Activated T-helper 9 cell treated with anti-CD3 and anti-CD28 coated beads, Interleukin-2, amount 50 U/mL, for 16 hours (primary cell): Measurements from ENCODE around the gene ANK2.
"Not testable (repeated sequence)": the region's sequence is repeated elsewhere in the genome, so short reads cannot be mapped to it uniquely, and the experiment has no call there.

Experiments
- DNase-seq: peaks from one replicate; pipeline ENCODE4 v3.0.0-alpha.2; 2020; ENCODE audit warnings: low read depth

Gene ANK2

DNA sequence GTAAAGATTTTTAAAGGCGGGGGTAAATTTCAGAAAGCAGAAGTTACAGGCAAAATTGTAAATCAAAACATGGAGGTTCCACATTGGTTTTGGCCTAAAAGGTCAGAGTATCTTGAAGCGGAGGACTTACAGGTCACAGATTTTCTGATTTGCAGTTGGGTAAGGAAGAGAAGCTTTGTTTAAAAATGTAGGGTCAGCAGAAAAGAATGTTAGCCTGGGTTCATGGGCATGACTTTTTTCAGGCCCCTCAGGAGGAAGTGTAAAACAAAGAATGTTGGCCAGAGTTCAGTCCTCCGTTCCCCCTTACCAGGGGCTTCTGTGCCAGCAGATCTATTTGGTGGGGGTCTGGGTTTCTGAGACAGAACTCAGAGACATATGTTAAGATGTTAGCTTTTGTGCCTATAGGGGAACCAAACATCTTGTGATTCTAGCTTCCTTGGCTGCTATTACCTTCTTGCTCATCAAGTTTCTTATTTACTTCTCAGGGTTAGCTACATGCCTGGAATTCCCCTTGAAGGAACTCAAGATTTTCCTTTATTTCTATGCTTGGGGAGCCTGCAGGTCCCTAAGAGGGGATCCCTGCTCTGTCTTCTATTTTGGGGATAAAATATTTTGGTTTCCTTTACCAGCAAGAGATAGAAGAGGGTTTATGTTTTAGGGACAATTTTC lies 160.3 kb downstream of the ANK2 start:
- DNase-seq: no peak

DNA sequence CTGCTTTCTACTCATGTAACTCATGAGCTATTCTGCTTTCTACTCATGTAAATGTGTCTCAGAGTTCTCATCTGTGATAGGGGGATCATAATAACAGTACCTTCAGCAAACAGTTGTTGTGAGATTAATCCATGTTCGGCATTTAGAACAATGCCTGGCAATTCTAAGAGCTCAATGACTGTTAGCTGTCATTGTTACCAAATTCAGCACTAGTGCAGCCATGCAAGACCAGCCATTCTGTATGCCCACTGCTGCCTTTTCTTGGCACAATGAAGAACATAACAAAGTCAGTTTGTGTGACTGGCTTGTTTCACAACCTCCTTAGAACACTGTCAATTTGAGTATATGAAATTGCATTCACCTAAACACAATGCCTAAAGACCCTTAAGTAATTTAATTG lies 163.2 kb downstream of the ANK2 start:
- DNase-seq: no peak

DNA sequence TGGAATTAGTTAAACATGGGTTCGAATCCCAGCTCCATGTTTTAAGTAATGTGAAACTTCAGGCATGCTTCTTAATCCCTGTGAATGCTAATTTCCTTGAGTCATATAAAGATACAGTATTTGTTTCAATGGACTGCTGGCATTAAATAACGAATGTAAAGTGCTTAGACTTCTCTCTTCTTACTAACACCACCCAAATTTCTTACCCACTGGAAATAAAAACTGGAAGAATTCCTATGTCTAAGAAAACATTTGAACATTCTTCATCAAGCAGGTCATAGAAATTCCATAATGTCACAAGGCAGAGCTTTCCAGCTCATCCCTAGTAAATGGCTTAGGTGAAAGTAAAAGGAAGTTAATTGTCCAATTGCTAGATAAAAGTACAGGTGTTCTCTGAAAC lies 172.5 kb downstream of the ANK2 start:
- DNase-seq: no peak

DNA sequence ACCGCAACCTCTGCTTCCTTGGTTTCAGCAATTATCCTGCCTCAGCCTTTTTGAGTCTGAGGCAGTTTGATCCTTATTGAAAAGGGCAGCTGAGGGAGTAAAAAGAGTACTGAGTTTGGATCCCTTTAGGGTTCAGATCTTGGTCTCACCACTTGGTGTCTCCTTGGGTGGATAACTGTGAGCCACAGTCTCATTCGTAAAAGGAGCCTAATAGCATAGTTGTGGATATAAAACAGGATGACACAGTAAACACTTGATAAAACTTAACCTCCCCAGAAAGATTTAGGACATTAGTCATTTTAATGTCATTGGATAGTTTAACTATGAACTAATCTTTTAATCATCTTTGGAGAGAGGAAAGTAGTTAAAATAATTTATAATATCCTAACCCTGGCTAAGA lies 173.0 kb downstream of the ANK2 start:
- no peak for DNase-seq

DNA sequence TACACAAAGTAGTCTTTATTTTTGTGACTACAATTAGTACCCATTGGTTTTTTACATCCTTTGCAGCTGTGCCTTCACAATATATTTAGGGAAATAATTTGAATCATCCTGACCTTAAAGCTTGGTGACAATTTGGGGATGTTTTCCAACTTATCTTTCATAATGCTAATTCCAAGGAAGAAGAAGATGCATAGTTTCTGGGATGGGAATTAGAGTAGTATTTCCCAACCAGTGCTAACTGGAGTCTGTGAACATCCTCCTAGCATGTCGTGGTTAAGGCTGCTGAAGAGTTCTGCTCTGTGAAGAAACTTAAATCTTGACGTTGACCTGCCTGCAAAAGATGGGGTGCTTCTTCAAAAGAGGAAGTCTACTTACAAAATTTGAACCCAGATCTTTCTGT lies 173.5 kb downstream of the ANK2 start:
- DNase-seq: no peak

DNA sequence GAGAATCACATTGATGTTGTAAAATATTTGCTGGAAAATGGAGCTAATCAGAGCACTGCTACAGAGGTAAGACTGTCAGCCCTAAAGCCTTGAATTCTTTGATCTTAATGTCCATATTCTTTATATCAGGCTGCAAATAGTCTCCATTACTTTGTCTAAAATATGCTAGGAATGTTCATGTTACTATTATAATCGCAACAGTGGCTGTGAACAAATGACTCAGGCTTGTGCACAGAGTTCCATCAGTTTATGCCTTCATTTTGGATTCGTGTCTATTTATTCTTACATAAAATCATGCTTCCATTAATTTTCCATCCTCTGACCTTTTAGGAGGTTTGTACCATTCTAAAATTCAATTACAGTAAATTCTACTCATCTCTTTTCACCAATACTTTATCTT lies 182.7 kb downstream of the ANK2 start:
- DNase-seq: no peak

DNA sequence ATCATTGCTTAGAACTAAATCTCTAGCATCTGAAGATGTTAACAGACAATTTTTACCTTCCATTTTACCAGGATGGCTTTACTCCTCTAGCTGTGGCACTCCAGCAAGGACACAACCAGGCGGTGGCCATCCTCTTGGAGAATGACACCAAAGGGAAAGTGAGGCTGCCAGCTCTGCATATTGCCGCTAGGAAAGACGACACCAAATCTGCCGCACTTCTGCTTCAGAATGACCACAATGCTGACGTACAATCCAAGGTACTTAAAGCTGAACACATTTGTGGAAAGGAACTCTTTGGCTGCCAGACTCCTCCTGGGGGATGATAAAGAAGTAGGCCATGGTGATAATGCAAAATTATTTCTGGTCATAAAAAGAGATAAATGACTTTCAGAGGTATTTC lies 187.5 kb downstream of the ANK2 start:
- no peak for DNase-seq

DNA sequence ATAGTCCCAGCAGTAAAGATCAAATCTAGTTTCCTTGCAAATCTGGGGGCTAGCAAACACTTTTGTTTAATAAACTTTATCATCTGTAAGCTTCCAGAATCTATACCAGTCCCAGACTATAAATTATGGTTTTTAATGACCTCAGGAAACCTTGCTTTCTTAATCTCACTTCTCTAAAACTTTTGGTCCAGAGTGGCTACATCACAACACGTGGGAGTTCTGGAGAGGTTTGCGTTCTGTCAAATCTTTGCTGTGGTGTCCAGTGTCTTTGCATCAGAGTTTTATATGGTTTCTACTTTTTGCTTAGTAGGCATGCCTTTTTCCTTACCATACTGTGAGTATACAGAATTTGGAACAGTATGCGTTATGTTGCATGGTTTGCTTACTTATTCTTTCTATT lies 193.9 kb downstream of the ANK2 start:
- DNase-seq: no peak

DNA sequence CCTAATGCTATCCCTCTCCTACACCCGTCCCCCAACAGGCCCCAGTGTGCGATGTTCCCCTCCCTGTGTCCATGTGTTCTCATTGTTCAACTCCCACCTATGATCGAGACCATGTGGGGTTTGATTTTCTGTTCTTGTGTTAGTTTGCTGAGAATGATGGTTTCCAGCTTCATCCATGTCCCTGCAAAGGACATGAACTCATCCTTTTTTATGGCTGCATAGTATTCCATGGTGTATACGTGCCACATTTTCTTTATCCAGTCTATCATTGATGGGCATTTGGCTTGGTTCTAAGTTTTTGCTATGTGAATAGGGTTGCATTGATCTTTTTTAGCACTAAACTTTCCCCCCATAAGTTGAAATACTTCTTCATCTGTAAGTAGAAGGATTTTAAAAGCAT lies 195.3 kb downstream of the ANK2 start:
- DNase-seq: not testable (repeated sequence)

DNA sequence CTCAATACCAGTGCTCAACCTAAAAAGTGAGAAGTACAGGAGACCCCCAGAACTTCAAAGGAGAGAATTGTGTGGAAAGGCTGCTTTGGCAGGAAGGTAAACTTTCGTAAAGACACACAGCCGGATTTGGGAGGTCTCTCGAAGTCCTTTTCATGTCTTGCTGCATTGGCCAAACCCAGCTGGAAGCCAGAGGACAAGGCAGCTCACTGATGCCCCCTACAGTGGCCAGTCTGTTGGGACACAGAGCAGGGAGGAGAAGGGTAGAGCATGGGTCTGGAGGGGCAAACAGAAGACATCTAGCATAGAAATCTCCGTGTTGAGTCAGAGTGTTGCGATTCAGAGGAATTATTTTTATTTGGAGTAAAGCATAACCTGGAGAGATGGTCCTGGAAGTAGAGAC lies 198.9 kb downstream of the ANK2 start:
- DNase-seq: no peak

DNA sequence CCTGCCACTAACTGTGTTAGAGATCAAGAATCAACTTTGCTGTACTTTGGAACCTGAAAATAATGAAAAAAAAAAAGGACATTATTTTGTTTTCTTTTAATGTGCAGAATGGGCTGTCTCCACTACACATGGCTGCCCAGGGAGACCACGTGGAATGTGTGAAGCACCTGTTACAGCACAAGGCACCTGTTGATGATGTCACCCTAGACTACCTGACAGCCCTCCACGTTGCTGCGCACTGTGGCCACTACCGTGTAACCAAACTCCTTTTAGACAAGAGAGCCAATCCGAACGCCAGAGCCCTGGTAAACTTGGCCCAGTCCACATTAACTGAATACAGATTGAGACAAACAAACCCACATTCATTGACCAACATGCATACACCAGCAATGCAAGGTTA lies 206.2 kb downstream of the ANK2 start:
- DNase-seq: no peak

DNA sequence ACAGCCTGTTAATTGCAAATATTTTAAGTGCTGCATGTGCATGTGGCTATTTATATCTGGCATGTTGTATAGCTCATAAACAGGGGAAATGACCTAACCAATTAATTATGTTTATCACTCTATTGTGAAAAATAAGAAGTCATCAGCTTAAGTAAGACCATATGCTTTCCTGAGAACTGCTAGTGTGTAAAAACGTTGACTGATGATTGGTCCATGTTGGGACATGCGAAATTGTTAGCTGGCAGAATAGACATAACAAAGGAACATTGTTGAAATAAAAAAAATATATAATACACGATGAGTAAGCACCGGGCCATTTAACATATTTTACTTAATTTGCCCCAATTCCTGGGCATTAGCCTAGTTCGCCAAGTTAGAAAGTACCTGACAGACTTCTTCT lies 207.5 kb downstream of the ANK2 start:
- no peak for DNase-seq

DNA sequence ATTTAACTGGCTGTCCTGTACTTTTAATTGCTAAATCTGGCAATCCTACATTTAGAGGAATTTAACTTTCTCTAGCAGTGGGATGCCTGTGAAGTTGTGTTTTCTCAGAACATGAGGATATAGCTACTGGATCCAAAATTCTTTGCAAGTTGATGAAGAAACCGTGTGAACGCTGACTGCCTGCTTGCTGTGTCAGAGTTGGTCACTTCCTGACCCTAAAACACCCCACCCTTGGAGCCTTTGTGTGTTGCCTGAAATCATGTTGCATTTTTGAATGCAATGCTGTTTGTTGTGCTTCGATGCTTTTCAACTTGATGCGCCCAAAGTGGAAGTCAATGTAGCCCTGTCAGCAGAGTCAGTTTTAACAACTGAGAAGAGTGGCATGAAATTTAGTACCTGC lies 211.2 kb downstream of the ANK2 start:
- DNase-seq: no peak

DNA sequence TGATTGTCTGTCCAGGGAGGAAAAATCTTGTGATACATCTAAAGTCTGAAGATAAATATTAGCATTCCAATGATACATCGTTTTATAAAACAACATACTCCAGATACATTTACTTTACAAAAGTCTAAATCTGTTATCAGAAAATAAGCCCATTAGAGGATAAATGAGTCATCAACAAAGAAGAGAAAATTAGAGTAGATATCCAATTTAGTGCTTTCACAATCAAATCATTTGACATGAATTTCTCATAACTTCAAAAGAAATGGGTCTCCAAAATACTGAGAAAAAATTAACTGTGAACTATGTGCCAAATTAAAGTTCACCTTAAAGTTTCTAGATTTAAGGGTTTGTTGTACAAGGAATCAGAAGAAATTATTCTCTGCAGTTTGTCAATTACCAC lies 213.8 kb downstream of the ANK2 start:
- no peak for DNase-seq

DNA sequence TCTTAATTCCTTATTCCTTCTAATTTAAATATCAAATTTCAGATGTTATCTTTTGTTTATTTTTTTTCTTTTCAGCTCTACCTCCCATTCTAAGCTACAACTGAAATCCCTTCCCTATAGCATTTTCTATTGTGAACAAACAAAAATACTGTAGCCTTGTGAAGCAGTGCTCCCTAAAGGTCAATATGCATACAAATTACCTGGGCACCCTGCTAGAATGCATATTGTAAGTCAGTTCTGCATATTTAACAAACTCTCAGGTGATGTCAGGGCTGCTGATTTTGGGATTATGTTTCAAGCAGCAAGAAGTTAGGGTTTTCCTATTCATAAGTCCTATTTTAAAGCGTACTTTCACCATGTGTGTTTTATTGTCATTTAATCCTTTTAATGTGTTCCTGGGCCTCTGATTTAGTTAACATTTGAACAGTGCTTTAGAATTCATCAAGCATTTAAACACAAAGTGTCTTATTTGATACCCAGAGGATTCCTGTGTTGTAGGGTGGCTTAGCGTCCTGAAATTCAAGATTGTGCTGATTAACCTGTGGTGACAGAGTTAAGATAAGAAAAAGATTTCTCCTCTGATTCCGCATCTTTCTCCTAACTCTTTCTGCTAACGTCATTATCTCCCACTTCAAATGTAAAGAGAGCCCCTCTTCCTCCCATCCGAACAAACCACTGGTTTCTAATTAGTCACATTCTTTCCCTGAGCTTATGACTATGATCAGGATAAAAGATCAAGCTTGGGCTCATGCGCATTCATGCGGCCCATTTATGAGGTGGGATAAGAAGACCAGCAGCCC lies 221.3 kb downstream of the ANK2 start:
- no peak for DNase-seq

DNA sequence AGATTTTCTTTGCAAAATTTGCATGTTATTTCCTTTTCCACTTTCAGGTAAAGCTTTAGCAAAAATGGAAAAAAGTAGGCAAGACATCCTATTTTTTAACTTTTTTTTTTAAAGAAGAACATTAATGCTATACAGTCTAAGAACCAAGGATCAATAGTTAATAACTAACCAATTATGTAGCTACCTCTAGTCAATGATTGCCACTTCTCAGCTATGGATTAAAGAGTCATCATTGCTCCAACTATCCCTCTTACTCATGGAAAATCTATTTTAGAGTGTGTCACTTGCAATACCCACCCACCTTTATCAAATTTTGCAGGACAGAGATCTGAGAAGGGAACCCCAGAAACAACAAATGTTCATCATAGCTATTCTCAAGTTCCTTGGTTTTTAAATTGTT lies 223.1 kb downstream of the ANK2 start:
- DNase-seq: no peak

DNA sequence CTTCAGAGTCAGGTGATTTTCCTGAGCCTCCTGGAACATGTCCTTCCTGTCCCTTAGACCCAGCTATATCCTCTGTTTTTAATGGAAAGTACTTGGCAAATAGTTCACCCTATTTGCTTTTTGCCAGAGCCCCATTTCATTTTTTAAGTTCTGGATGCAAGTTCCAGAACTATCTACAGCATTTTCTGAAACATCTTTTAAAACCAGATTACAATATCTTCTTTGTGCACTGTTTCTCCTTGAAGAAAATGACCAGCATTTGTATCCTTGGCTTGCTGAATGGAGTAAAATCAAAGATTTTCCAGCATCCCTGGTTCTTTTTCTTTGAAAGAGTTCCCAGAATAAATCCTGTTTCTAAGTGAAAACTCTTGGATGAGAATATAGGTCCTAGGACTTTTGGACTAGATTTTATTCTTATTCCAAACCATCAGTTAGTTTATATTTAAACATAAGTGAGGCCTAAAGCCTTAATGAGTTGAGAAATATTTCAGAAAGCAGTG lies 224.3 kb downstream of the ANK2 start:
- no peak for DNase-seq

DNA sequence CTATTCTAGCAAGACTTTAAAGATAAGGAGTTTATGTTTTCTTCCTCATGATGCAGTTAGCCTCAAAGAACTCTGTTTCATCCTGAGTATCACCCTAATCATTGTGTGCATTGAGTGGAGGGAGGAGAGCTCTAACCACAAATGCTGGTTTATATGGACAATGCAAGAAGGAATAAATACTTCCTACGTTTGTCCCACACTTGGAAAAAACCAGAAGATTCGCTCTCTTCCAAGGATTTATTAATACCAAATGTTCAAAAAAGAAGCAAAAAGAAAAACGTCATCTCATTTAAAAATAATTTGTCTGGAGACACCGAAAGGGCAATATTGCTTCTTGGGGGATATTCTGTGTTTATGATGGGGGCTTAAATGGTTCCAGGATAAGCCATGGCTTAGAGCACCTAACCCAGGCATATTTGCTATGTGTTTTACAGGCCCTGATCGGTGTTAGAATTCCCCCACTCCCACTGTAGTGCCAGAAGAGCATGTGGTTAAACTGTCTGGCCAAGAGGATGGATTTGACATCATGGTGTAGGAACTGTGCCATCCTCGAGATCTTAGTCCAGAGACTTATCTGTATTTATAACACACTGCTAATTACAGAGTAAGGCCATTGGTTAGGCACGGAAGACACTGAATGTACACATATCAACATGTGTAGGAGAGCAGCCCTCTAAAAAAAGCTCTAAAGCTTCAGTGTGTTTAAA lies 227.2 kb downstream of the ANK2 start:
- DNase-seq: no peak

DNA sequence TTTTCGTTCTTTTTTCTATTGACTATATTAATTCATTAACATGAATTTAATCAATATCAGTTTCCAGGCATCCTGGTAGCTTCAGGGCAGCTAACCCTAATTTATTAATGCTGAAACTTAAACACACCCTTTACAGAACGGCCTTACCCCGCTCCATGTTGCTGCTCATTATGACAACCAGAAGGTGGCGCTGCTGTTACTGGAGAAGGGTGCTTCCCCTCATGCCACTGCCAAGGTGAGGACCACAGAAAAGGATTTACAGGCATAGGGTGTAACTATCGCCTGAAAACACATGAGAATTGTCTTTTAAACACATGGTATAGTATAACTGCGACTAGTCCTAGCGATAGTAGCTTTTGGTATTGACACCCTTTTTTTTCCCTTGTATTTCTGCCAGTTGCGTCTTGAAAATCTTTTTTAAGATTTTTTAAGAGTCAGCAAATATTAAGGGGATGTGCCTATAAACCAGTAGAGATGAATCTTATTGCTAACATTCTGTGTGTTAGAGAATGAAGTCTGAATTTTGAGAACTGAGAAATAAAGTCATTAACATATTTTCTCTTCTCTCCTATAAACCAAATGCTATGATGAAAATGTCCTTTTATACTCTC lies 229.0 kb downstream of the ANK2 start:
- peak; percentile 17 for DNase-seq

DNA sequence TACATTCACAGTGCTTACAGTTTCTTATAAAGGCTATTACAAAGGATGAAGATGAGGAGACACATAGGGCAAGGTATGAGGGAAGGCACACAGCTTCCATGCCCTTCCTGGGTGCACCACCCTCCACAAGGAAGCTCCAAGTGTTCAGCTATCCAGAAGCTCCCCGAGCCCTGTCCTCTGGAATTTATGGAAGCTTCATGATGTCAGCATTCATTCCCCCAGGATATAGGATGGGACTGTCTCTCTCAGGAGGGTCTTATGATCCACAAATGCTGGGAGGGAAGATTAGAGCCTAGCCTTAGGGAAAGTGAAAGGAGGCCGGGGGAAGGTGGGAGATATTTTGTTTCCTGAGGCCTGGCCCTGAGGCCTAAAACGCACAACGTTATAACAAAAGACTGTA lies 236.0 kb downstream of the ANK2 start:
- DNase-seq: no peak

DNA sequence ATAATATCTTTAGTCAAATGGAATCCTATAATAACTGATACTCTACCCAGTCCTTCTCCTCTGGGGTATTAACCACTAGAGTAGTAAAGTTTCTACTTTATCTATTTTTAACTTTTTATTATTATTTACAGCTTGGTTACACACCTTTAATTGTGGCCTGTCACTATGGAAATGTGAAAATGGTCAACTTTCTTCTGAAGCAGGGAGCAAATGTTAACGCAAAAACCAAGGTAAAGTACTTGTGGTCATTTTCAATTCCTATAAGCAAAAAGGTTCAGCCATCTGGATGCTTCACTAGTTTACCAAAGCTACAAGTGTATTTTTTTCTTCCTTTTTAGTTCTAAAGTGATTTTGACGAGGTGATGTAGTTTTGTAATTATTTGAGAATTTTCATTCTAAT lies 238.8 kb downstream of the ANK2 start:
- DNase-seq: no peak

DNA sequence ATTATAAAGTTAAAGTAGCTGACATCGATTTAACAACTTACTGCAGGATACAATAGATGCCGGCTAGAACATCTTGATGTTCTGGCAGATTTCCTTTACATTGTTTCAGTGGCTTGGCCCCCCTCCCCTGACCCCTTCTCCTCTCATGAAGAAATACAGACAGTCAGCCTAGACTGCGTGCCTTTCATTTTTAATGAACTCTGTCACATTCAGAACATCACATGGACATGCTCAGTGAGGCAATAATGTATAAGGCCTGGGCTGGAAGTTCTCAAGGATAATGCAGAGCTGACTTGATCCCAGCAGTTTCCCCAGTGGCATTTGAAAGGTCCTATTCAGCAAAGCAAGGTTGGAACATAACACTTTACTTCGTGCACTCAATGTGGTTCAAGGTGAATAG lies 239.2 kb downstream of the ANK2 start:
- no peak for DNase-seq

DNA sequence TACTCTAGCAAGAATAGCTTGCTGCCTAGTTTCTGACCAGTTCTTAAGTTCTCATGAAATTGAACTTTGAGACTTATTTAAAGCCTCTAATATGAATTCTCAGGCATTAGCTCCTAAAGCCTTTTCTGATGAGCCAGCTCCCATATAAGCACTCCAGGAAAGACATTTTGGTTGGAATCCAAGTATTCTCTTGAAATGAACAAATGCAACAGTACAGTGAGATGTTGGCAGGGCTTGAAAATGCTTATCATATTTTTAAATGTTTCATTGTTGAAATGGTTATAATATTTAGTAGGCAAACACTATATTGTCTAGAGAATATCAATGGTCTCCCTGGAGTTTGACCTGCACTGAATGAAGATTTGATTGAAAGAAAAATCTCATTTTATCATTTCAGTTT lies 240.3 kb downstream of the ANK2 start:
- DNase-seq: no peak
